ENCODE data around the gene NR1I2.

The NR1I2 gene

GRCh38 chr3:119825820-119826219 is 43.9 kb downstream of the NR1I2 start:
- no peak for DNase-seq

- no peak for DNase-seq
Measured at GRCh38 chr3:119826711-119827608, 45.1 kb downstream of the NR1I2 start.

DNA sequence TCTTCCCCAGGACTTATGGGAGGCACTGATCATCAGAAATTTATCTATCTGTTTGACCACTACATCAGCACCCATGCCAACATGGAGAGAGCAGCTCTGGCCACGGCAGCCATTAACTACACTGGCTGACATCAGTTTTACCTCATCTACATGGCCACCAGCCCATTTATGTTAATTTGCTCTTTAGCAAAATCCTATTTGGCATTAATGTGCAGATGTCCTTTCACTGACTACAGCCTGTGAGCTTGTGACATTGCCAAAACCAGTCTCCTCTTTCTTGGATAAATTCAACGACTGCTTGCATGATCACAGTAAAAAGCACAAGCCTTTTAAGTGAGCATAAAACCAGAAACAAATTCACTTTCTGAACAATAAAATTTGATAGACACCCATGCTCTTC is 47.5 kb downstream of the NR1I2 start:
- DNase-seq, result no peak

GRCh38 chr3:119831022-119831421 is 49.1 kb downstream of the NR1I2 start:
- DNase-seq, result no peak

GRCh38 chr3:119831941-119832371 is 50.1 kb downstream of the NR1I2 start:
- no peak for DNase-seq

- no peak for DNase-seq
Measured at GRCh38 chr3:119834754-119835370, 53.0 kb downstream of the NR1I2 start.

- DNase-seq, result no peak
Measured at GRCh38 chr3:119835556-119835955, 53.7 kb downstream of the NR1I2 start.

DNA sequence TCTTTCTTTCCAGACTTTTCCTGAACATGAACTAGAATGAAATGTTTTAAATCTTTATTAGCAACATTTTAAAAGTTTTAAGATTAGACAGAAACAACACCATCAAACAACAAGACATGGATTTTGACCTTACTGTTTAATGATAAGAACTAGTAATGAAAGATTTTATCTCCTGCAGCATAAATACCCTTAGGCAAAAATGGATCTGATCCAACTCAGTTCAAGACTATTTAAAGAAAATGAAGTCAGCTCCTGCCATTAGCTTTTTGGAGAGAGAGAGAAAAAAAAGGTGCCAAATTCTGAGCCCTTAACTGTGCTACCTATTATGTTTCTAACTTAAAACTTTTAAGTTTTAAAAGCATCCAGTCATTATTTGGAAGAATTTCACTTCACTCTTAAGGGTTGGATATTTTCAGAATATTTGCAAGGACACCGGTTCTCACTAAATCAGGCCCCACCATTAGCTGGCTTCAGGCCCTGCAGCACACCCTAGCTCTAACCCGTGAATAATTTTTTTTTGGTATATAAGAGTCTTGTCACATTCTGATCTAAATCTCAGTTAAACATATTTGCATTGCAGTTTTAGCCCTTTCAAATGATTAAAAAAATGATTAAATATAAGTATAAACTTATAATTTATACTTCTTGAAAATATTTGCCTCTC is 60.0 kb downstream of the NR1I2 start:
- DNase-seq, result no peak

GRCh38 chr3:119849126-119849525 is 67.2 kb downstream of the NR1I2 start:
- no peak for DNase-seq

- DNase-seq, result no peak
Measured at GRCh38 chr3:119856695-119857094, 74.8 kb downstream of the NR1I2 start.

GRCh38 chr3:119858957-119859356 is 77.1 kb downstream of the NR1I2 start:
- no peak for DNase-seq

DNA sequence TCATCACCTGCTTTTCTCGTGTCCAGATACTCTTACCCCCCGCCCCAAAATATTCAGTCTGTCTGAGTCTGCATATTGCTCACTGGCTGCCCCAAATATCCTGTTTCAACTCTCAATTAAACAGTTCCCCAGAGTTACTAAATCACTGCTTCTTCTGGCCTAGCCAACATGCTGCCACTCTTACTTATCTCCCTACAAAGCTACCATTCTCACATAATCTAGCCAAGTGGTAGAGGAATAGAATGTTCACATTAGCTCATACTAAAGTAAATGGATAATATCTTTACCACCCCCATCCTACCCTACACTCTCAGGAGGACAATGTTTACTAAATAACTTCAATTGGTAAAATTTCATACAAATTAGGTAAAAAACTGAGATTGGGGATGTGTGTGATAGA is 77.8 kb downstream of the NR1I2 start:
- no peak for DNase-seq

- DNase-seq, result no peak
Measured at GRCh38 chr3:119861681-119862080, 79.8 kb downstream of the NR1I2 start.

- DNase-seq, result no peak
Measured at GRCh38 chr3:119862616-119863015, 80.7 kb downstream of the NR1I2 start.

GRCh38 chr3:119864476-119864875 is 82.6 kb downstream of the NR1I2 start:
- DNase-seq, result no peak

Measured in stimulated activated CD4-positive, alpha-beta T cell treated with anti-CD3 and anti-CD28 coated beads, Interleukin-1b, Interleukin-23, amount 100 ng/mL, for 48 hours (primary cell).